HepG2 (cell line): ENCODE data around the gene MACROD2. TPM values are rescaled to one million over a fixed set of nuclear protein-coding genes. Genes with fewer than 3 reads are reported as not detected.

Experiments used
- ATAC-seq: fragments of 200-7000 bp; cut with Tn5 transposase; 3 replicates; pipeline ENCODE4 v1.9.1; 2020; ENCODE audit warnings: mild to moderate bottlenecking, moderate library complexity
- BruUV-seq: library from RNA; stranded (reverse); fragments of 400-500 nt; replicated peaks from 2 replicates; lab custom pipeline; 2021; lab: Mats Ljungman, UMichigan
- CTCF ChIA-PET: fragments of 300-600 bp; formaldehyde crosslinking; extraction: SDS; loops from one replicate; lab custom pipeline; 2021; ENCODE audit warnings: low total read pairs, inconsistent platforms, low intra/inter-chr PET ratio; lab: Yijun Ruan, JAX
- POLR2A ChIA-PET: fragments of 350-600 bp; sonication (Branson Sonifier 250); formaldehyde crosslinking; loops from one replicate; lab custom pipeline; 2020; ENCODE audit warnings: antibody characterized with exemption, inconsistent platforms; lab: Yijun Ruan, JAX
- DNase-seq: peaks from one replicate; pipeline ENCODE4 v3.0.0-alpha.2; 2015; ENCODE audit warnings: low spot score
- FAIRE-seq: peaks from 3 replicates; lab custom pipeline; 2011; peaks lifted over from hg19 to GRCh38; lab: Jason Lieb, UNC
- H2AFZ ChIP-seq: one replicate; pipeline ENCODE4 v1.6.1; 2011; ENCODE audit warnings: low read length, inconsistent platforms
- H3K27ac ChIP-seq: fragments of 300-600 bp; 3 replicates; pipeline ENCODE4 v1.8.0; 2011; ENCODE audit warnings: mixed run types, mild to moderate bottlenecking, mixed read lengths, low read length, inconsistent platforms; ENCODE audit not compliant: insufficient read depth; ENCODE audit errors: extremely low read length
- H3K27me3 ChIP-seq, 2 experiments: fragments of 200-600 bp in 1 of 2; 2 replicates in 1 of 2; 3 replicates in 1 of 2; pipeline versions ENCODE4 v1.6.0 to v1.8.0; 2011; ENCODE audit warnings: low read length in 2 of 2, mild to moderate bottlenecking in 2 of 2, moderate library complexity in 2 of 2, inconsistent platforms in 1 of 2; ENCODE audit not compliant: insufficient read depth in 2 of 2, control insufficient read depth in 1 of 2
- H3K36me3 ChIP-seq, 2 experiments: fragments of 200-600 bp in 1 of 2; replicated peaks in 1 of 2; 2 replicates in 1 of 2; 3 replicates in 1 of 2; pipeline versions ENCODE4 v1.5.1 to v1.8.0; 2011; ENCODE audit warnings: low read length in 2 of 2, inconsistent platforms in 1 of 2; ENCODE audit not compliant: insufficient read depth in 2 of 2, control insufficient read depth in 1 of 2
- H3K4me1 ChIP-seq: 2 replicates; pipeline ENCODE4 v1.5.1; 2012; ENCODE audit warnings: low read length, inconsistent platforms; ENCODE audit not compliant: insufficient read depth
- H3K4me2 ChIP-seq: 2 replicates; pipeline ENCODE4 v1.6.0; 2011; ENCODE audit warnings: low read depth, low read length, inconsistent platforms
- H3K4me3 ChIP-seq, 3 experiments: fragments of 200-600 bp in 1 of 3; sonication (generic), shearing (Covaris generic) in 1 of 3; replicated peaks in 1 of 3; 2 replicates each; pipeline ENCODE4 v1.5.1; 2011 to 2016; ENCODE audit warnings: low read length in 3 of 3, inconsistent platforms in 2 of 3, low read depth in 2 of 3, mild to moderate bottlenecking in 2 of 3, control low read depth in 1 of 3, mixed read lengths in 1 of 3; ENCODE audit not compliant: insufficient read depth in 1 of 3
- H3K79me2 ChIP-seq: one replicate; pipeline ENCODE4 v1.6.1; 2011; ENCODE audit warnings: low read length, inconsistent platforms; ENCODE audit not compliant: insufficient read depth
- H3K9ac ChIP-seq: 2 replicates; pipeline ENCODE4 v1.6.0; 2011; ENCODE audit warnings: mild to moderate bottlenecking, low read depth, low read length, inconsistent platforms; ENCODE audit not compliant: insufficient read depth
- H3K9me3 ChIP-seq: 2 replicates; pipeline ENCODE4 v1.5.1; 2012; ENCODE audit warnings: mild to moderate bottlenecking, low read length
- H4K20me1 ChIP-seq: 2 replicates; pipeline ENCODE4 v1.6.0; 2011; ENCODE audit warnings: inconsistent platforms, mild to moderate bottlenecking, low read length, moderate library complexity; ENCODE audit not compliant: insufficient read depth
- FIP1L1 ChIP-seq: fragments of 200-400 bp; formaldehyde crosslinking; IDR thresholded peaks from 2 replicates; pipeline ENCODE4 v1.6.1; 2018; ENCODE audit warnings: low read depth, mild to moderate bottlenecking, low read length, moderate library complexity, borderline replicate concordance; ENCODE audit not compliant: insufficient read depth
- FOXA3 ChIP-seq: IDR thresholded peaks from 2 replicates; pipeline ENCODE4 v1.6.1; 2016; ENCODE audit warnings: missing genetic modification reagents, missing compliant biosample characterization
- MAFF ChIP-seq: IDR thresholded peaks from 2 replicates; pipeline ENCODE4 v1.6.1; 2011; ENCODE audit warnings: low read depth, low read length, improper control_type of control experiment
- MAFK ChIP-seq, 2 experiments: IDR thresholded peaks in 1 of 2; conservative IDR thresholded peaks in 1 of 2; 2 replicates each; pipeline ENCODE4 v1.6.1; 2011; ENCODE audit warnings: improper control_type of control experiment in 2 of 2, low read length in 2 of 2
- SIN3B ChIP-seq: fragments of 150-350 bp; IDR thresholded peaks from 2 replicates; pipeline ENCODE4 v1.6.1; 2014; ENCODE audit warnings: low read length
- SMAD9 ChIP-seq: sonication (generic); formaldehyde crosslinking; IDR thresholded peaks from 2 replicates; pipeline ENCODE4 v1.5.1; 2020; ENCODE audit warnings: mild to moderate bottlenecking, missing genetic modification reagents
- WGBS: methylation state at CpG from one replicate; pipeline ENCODE4 v1.1.6; 2017; ENCODE audit warnings: low lambda C conversion rate; 5-methylcytosine and 5-hydroxymethylcytosine counted together
- in situ Hi-C: cut with HindIII; loops from 2 replicates; pipeline ENCODE4 v1.10.0; 2017; ENCODE audit warnings: low pct_unique_long_range_greater_than_20kb; ENCODE audit not compliant: extremely low pct_ligation_motif_present
- intact Hi-C: fragments of 100-400 bp; cut with micrococcal nuclease; formaldehyde crosslinking; loops from one replicate; pipeline ENCODE4 v1.10.0; 2022; ENCODE audit not compliant: unreplicated experiment
- polyA plus RNA-seq, 8 experiments: library from polyadenylated mRNA; depleted of rRNA in 3 of 8; stranded (reverse) in 7 of 8; unstranded in 1 of 8; fragments of >200 nt; fragmentation: Illumina TruSeq in 4 of 8; extraction: Trizol in 4 of 8; gene quantifications; 2 replicates each; pipeline versions ENCODE4 v1.2.1 to v1.2.3, GENCODE V29; 2011 to 2016; ENCODE audit warnings: low read depth in 4 of 8, missing spikeins in 1 of 8, mixed read lengths in 1 of 8; ENCODE audit not compliant: insufficient read depth in 1 of 8
- total RNA-seq, 5 experiments: library from RNA; depleted of rRNA; stranded (reverse); fragments of >200 nt; fragmentation: Illumina TruSeq; extraction: Trizol; gene quantifications; 2 replicates each; pipeline ENCODE4 v1.2.3, GENCODE V29; 2016; ENCODE audit warnings: low read depth in 1 of 5
- TF ChIP-seq, protein P1 (sequence below), 2 experiments: sonication (generic) in 1 of 2; formaldehyde crosslinking in 1 of 2; IDR thresholded peaks; 2 replicates each; pipeline versions ENCODE4 v1.5.1 to v1.6.1; 2011 to 2020; ENCODE audit warnings: borderline replicate concordance in 1 of 2, low read depth in 1 of 2, low read length in 1 of 2, mild to moderate bottlenecking in 1 of 2, missing genetic modification reagents in 1 of 2, moderate library complexity in 1 of 2
- TF ChIP-seq, protein P2 (sequence below): IDR thresholded peaks from 2 replicates; pipeline ENCODE4 v1.6.1; 2012; ENCODE audit warnings: low read depth, low read length, improper control_type of control experiment
- TF ChIP-seq, protein P3 (sequence below): sonication (generic); formaldehyde crosslinking; IDR thresholded peaks from 2 replicates; pipeline ENCODE4 v1.9.0; 2021; ENCODE audit warnings: missing genetic modification reagents, borderline replicate concordance

The MACROD2 gene
- total and polyA plus RNA-seq, 2 of the 13 experiments (the other 11 are each of a cell fraction or from before 2014, with no cell fraction given), result 0.13 to 0.51 TPM

DNA sequence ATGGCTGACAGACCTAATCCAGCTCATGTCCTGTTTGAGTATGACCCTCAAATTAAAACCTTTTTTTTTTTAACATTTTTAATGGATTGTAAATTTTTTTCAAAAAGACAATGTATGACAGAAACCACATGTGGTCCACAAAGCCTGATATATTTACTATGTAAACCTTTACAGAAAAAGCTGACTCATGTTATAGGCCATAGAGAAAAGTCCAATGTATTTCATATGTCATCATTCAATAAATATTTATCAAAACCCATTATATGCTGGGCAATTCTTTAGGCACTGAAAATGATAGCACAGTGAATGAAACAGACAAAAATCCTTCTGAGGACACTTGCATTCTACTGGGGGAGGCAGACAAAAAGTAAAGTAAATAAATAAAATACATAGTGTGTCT, 1168.3 kb downstream of the MACROD2 start (continued):
- peak; percentile 16; the same call in 1 of the 2 replicates for TF ChIP-seq FOXA3 (CRISPR knock-in tag)
- TF ChIP-seq SIN3B, result no peak
- TF ChIP-seq, all 625 proteins: peak for 7

DNA sequence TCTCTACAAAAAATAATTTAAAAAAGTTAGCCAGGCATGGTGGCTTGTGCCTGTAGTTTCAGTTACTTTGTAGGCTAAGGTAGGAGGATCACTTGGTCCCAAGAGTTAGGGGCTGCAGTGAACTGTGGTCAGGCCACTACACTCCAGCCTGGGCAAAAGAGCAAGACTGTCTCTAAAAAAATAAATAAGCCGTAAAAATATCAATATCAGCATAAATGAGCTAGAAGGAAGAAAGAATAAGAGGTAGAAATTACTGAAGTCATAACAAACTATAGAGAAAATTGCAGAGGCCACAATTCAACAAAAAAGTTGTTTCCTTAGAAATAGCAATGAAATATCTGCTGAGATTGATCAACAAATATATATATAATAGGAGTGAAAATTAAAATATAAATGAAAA, 1169.4 kb downstream of the MACROD2 start:
- in situ Hi-C loops, result no loop called here
- TF ChIP-seq MAFK (conservative IDR thresholded peaks at IDR 0.05 in 1 of 2, IDR thresholded peaks at IDR 0.05 in 1 of 2; ENCODE audit: low read length in 2 of 2), result peak; percentile 57 to 63
- TF ChIP-seq MAFF, result peak; percentile 36; the same call in 1 of the 2 replicates
- TF ChIP-seq, protein P1, sequence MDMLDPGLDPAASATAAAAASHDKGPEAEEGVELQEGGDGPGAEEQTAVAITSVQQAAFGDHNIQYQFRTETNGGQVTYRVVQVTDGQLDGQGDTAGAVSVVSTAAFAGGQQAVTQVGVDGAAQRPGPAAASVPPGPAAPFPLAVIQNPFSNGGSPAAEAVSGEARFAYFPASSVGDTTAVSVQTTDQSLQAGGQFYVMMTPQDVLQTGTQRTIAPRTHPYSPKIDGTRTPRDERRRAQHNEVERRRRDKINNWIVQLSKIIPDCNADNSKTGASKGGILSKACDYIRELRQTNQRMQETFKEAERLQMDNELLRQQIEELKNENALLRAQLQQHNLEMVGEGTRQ (IDR thresholded peaks at IDR 0.05; ENCODE audit: low read depth, low read length), result no peak
- TF ChIP-seq, protein P1 (CRISPR knock-in tag; IDR thresholded peaks at IDR 0.05; ENCODE audit: borderline replicate concordance), result no peak
- TF ChIP-seq SMAD9 (CRISPR knock-in tag), result no peak
- TF ChIP-seq, protein P2, sequence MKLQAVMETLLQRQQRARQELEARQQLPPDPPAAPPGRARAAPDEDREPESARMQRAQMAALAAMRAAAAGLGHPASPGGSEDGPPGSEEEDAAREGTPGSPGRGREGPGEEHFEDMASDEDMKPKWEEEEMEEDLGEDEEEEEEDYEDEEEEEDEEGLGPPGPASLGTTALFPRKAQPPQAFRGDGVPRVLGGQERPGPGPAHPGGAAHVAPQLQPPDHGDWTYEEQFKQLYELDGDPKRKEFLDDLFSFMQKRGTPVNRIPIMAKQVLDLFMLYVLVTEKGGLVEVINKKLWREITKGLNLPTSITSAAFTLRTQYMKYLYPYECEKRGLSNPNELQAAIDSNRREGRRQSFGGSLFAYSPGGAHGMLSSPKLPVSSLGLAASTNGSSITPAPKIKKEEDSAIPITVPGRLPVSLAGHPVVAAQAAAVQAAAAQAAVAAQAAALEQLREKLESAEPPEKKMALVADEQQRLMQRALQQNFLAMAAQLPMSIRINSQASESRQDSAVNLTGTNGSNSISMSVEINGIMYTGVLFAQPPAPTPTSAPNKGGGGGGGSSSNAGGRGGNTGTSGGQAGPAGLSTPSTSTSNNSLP, result no peak
- TF ChIP-seq, protein P3, sequence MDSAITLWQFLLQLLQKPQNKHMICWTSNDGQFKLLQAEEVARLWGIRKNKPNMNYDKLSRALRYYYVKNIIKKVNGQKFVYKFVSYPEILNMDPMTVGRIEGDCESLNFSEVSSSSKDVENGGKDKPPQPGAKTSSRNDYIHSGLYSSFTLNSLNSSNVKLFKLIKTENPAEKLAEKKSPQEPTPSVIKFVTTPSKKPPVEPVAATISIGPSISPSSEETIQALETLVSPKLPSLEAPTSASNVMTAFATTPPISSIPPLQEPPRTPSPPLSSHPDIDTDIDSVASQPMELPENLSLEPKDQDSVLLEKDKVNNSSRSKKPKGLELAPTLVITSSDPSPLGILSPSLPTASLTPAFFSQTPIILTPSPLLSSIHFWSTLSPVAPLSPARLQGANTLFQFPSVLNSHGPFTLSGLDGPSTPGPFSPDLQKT (CRISPR knock-in tag), result no peak
- TF ChIP-seq FIP1L1, result no peak
- BruUV-seq, result no TSS peak
- ChIA-PET CTCF (no interaction called here), POLR2A (no interaction called here)
- no peak for ATAC-seq
- H3K9ac ChIP-seq, result no peak overlapping the region
- H3K36me3 ChIP-seq, result no peaks in the 10 kb centered on the region
- no peak overlapping the region for H3K4me3 ChIP-seq
- H3K4me2 ChIP-seq, result no peak overlapping the region
- no peak for DNase-seq
- no peaks in the 10 kb centered on the region for H3K79me2 ChIP-seq
- 81% methylated on average over 1 of the region's 1 CpG for WGBS
- H2AFZ ChIP-seq, result no peak overlapping the region
- no peaks in the 10 kb centered on the region for H3K27me3 ChIP-seq
- no peak overlapping the region for H3K27ac ChIP-seq
- intact Hi-C loops, result no loop called here
- peaks cover 12% of the 10 kb centered on the region; the same call in 1 of the 2 replicates for H3K9me3 ChIP-seq
- no peaks in the 10 kb centered on the region for H4K20me1 ChIP-seq
- FAIRE-seq, result no peak
- H3K4me1 ChIP-seq, result peaks cover 17% of the 10 kb centered on the region; the same call in 1 of the 2 replicates
